CD8-positive, alpha-beta memory T cell (primary cell): ENCODE results near the gene ZMYND11. TPM values are rescaled to one million over a fixed set of nuclear protein-coding genes. Genes with fewer than 3 reads are reported as not detected.

Experiments
- CTCF ChIA-PET: fragments of 350-600 bp; sonication (Branson Sonifier 250); formaldehyde crosslinking; loops from one replicate; lab custom pipeline; 2021; ENCODE audit warnings: antibody characterized with exemption; lab: Charles Lee
- POLR2A ChIA-PET: fragments of 350-600 bp; sonication (Branson Sonifier 250); formaldehyde crosslinking; loops from one replicate; lab custom pipeline; 2021; ENCODE audit warnings: antibody characterized with exemption; lab: Charles Lee
- DNase-seq, 5 donors: peaks; one replicate each; pipeline versions ENCODE4 v3.0.0 to v3.0.0-alpha.2; 2020 to 2022; ENCODE audit warnings: mixed read lengths in 1 of 5
- H3K27ac ChIP-seq: one replicate; pipeline ENCODE4 v1.7.0; 2013; ENCODE audit warnings: low read depth, mild to moderate bottlenecking, low read length, moderate library complexity
- H3K27me3 ChIP-seq: 2 replicates; pipeline ENCODE4 v1.7.0; 2013; ENCODE audit warnings: low read length, mild to moderate bottlenecking; ENCODE audit not compliant: insufficient read depth, poor library complexity, severe bottlenecking
- H3K36me3 ChIP-seq: 2 replicates; pipeline ENCODE4 v1.7.0; 2013; ENCODE audit warnings: mild to moderate bottlenecking, low read length, moderate library complexity; ENCODE audit not compliant: insufficient read depth
- H3K4me1 ChIP-seq: 2 replicates; pipeline ENCODE4 v1.7.0; 2013; ENCODE audit warnings: mild to moderate bottlenecking, low read length, moderate library complexity; ENCODE audit not compliant: insufficient read depth
- H3K4me3 ChIP-seq: 2 replicates; pipeline ENCODE4 v1.7.0; 2013; ENCODE audit warnings: mild to moderate bottlenecking, low read length
- H3K9me3 ChIP-seq: 2 replicates; pipeline ENCODE4 v1.7.0; 2013; ENCODE audit warnings: mild to moderate bottlenecking, low read length
- H3K27ac Mint-ChIP-seq, 8 donors: one replicate each; pipeline ENCODE4 v1.8.0; 2020 to 2021; ENCODE audit warnings: mixed read lengths in 8 of 8, mild to moderate bottlenecking in 6 of 8, inconsistent platforms in 3 of 8, moderate library complexity in 3 of 8
- H3K27me3 Mint-ChIP-seq, 2 donors: one replicate each; pipeline ENCODE4 v1.8.0; 2020 to 2021; ENCODE audit warnings: mixed read lengths in 2 of 2, mild to moderate bottlenecking in 1 of 2, moderate library complexity in 1 of 2
- H3K36me3 Mint-ChIP-seq, 3 donors: one replicate each; pipeline ENCODE4 v1.8.0; 2020 to 2021; ENCODE audit warnings: mixed read lengths in 3 of 3, inconsistent platforms in 1 of 3, mild to moderate bottlenecking in 1 of 3
- H3K4me1 Mint-ChIP-seq, 3 donors: one replicate each; pipeline ENCODE4 v1.8.0; 2020 to 2021; ENCODE audit warnings: mixed read lengths in 3 of 3, inconsistent platforms in 1 of 3, mild to moderate bottlenecking in 1 of 3
- H3K4me3 Mint-ChIP-seq, 7 donors: one replicate each; pipeline ENCODE4 v1.8.0; 2020 to 2021; ENCODE audit warnings: mixed read lengths in 7 of 7, mild to moderate bottlenecking in 6 of 7, moderate library complexity in 4 of 7, inconsistent platforms in 2 of 7
- H3K9me3 Mint-ChIP-seq, 5 donors: one replicate each; pipeline ENCODE4 v1.8.0; 2020 to 2022; ENCODE audit warnings: mixed read lengths in 5 of 5, mild to moderate bottlenecking in 3 of 5, moderate library complexity in 2 of 5, inconsistent platforms in 1 of 5
- polyA plus RNA-seq: library from polyadenylated mRNA; unstranded; fragments of 300-500 nt; fragmentation: Illumina TruSeq; gene quantifications from one replicate; pipeline ENCODE4 v1.2.3, GENCODE V29; 2021
- total RNA-seq, 2 experiments: library from RNA; stranded (reverse); gene quantifications; one replicate each; pipeline ENCODE4 v1.2.3, GENCODE V29; 2021

ZMYND11 gene
- total and polyA plus RNA-seq, 3 experiments from 2014 or later, result 34.9 to 53.5 (median 36.7) TPM

GRCh38 chr10:135601-136464 lies 578 bp downstream of the ZMYND11 start:
- Histone ChIP-seq H3K36me3 (no peaks in the 10 kb centered on the region), H3K4me3 (peak overlapping the region; percentile 82), H3K27ac (peak overlapping the region; percentile 77), H3K27me3 (no peaks in the 10 kb centered on the region), H3K9me3 (no peaks in the 10 kb centered on the region), H3K4me1 (peaks cover 24% of the 10 kb centered on the region)
- Mint-ChIP-seq H3K4me1 (peaks cover 50 to 63% (median 59%) of the 10 kb centered on the region in 3 donors), H3K9me3 (no peaks in the 10 kb centered on the region), H3K27me3 (peaks cover 0 to 2% of the 10 kb centered on the region in 2 donors), H3K4me3 (peak overlapping the region; percentile 83 to 96 (median 91)), H3K36me3 (peaks cover 0 to 7% (median 0%) of the 10 kb centered on the region in 3 donors), H3K27ac (peak overlapping the region; percentile 91 to 97 (median 94))
- peak; percentile 44 to 77 (median 64) for DNase-seq
- ChIA-PET POLR2A (interaction anchor here (0.6 to 0.8 kb wide), 2 partner anchors 198 to 315 kb away, joined by 3 to 4 read pairs; no protein-coding TSS in a partner anchor), CTCF (interaction anchor here (0.8 kb wide), 1 partner anchor 48 kb away, joined by 5 read pairs; no protein-coding TSS in a partner anchor)

GRCh38 chr10:136465-136762 lies 1.2 kb downstream of the ZMYND11 start:
- H3K9me3 Mint-ChIP-seq, result no peaks in the 10 kb centered on the region
- H3K36me3 ChIP-seq, result no peaks in the 10 kb centered on the region
- peaks cover 55 to 68% (median 64%) of the 10 kb centered on the region in 3 donors for H3K4me1 Mint-ChIP-seq
- H3K27ac ChIP-seq, result peak overlapping the region; percentile 77
- peak overlapping the region; percentile 83 to 96 (median 91) for H3K4me3 Mint-ChIP-seq
- ChIA-PET CTCF (interaction anchor here (0.8 kb wide), 1 partner anchor 47 kb away, joined by 5 read pairs; no protein-coding TSS in a partner anchor), POLR2A (interaction anchor here (0.8 kb wide), 1 partner anchor 197 kb away, joined by 3 read pairs; no protein-coding TSS in a partner anchor)
- H3K4me3 ChIP-seq, result peak overlapping the region; percentile 82
- no peak for DNase-seq
- H3K27ac Mint-ChIP-seq, result peak overlapping the region; percentile 91 to 97 (median 94)
- no peaks in the 10 kb centered on the region for H3K27me3 ChIP-seq
- H3K36me3 Mint-ChIP-seq, result peaks cover 0 to 7% (median 0%) of the 10 kb centered on the region in 3 donors
- H3K9me3 ChIP-seq, result no peaks in the 10 kb centered on the region
- H3K4me1 ChIP-seq, result peaks cover 24% of the 10 kb centered on the region
- H3K27me3 Mint-ChIP-seq, result peaks cover 0 to 2% of the 10 kb centered on the region in 2 donors

- Histone ChIP-seq H3K36me3 (no peaks in the 10 kb centered on the region), H3K4me1 (peaks cover 24% of the 10 kb centered on the region), H3K4me3 (peak overlapping the region; percentile 82), H3K27ac (no peak overlapping the region), H3K9me3 (no peaks in the 10 kb centered on the region), H3K27me3 (no peaks in the 10 kb centered on the region)
- peak; percentile 18 to 54 (median 24) for DNase-seq
- ChIA-PET POLR2A (no interaction called here), CTCF (no interaction called here)
- peak overlapping the region in 6 of 8 donors; percentile 91 to 97 (median 94) for H3K27ac Mint-ChIP-seq
- H3K36me3 Mint-ChIP-seq, result peaks cover 0 to 7% (median 0%) of the 10 kb centered on the region in 3 donors
- peaks cover 0 to 2% of the 10 kb centered on the region in 2 donors for H3K27me3 Mint-ChIP-seq
- H3K4me3 Mint-ChIP-seq, result peak overlapping the region; percentile 83 to 96 (median 91)
- H3K4me1 Mint-ChIP-seq, result peaks cover 57 to 75% (median 71%) of the 10 kb centered on the region in 3 donors
- no peaks in the 10 kb centered on the region for H3K9me3 Mint-ChIP-seq
These were observed 1.8 kb downstream of the ZMYND11 start for GRCh38 chr10:137031-137430.

DNA sequence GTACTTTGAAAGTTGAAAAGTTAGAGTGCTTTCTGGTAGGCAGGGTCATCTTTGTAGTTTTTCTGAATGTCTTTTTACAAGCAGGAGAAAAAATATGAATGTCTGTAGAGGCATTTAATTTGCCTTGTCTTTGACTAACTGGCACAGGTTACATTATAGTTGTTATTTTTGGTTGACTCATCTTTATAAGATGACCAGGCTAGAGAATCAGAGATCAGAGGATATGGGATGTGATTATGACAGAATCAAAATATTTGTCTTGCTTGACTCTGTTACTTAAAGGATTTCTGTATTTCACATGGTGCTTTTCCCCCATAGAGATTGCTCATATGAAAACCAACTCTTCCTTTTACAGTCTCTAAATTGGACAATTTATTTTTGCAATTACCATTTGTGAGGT lies 2.4 kb downstream of the ZMYND11 start:
- Mint-ChIP-seq H3K36me3 (peaks cover 0 to 7% (median 0%) of the 10 kb centered on the region in 3 donors), H3K9me3 (no peaks in the 10 kb centered on the region), H3K4me3 (peak overlapping the region in 5 of 7 donors; percentile 83 to 96 (median 91)), H3K27me3 (peaks cover 0 to 2% of the 10 kb centered on the region in 2 donors), H3K27ac (peak overlapping the region in 4 of 8 donors; percentile 12 to 91 (median 41)), H3K4me1 (peaks cover 60 to 79% (median 74%) of the 10 kb centered on the region in 3 donors)
- H3K4me1 ChIP-seq, result peaks cover 24% of the 10 kb centered on the region
- CTCF ChIA-PET, result no interaction called here
- H3K27ac ChIP-seq, result no peak overlapping the region
- DNase-seq, result no peak
- no peaks in the 10 kb centered on the region for H3K9me3 ChIP-seq
- POLR2A ChIA-PET, result no interaction called here
- no peaks in the 10 kb centered on the region for H3K27me3 ChIP-seq
- no peaks in the 10 kb centered on the region for H3K36me3 ChIP-seq
- no peak overlapping the region for H3K4me3 ChIP-seq

GRCh38 chr10:142371-142770 lies 7.1 kb downstream of the ZMYND11 start:
- Mint-ChIP-seq H3K4me3 (peak overlapping the region in 1 of 7 donors; percentile 11), H3K27ac (peak overlapping the region in 1 of 8 donors; percentile 81), H3K9me3 (no peaks in the 10 kb centered on the region), H3K27me3 (no peaks in the 10 kb centered on the region), H3K36me3 (peaks cover 0 to under 1% (median 0%) of the 10 kb centered on the region in 3 donors), H3K4me1 (peaks cover 66 to 88% (median 83%) of the 10 kb centered on the region in 3 donors)
- no peaks in the 10 kb centered on the region for H3K27me3 ChIP-seq
- no peaks in the 10 kb centered on the region for H3K36me3 ChIP-seq
- CTCF ChIA-PET, result no interaction called here
- H3K4me3 ChIP-seq, result no peak overlapping the region
- no peak for DNase-seq
- H3K27ac ChIP-seq, result no peak overlapping the region
- POLR2A ChIA-PET, result no interaction called here
- H3K9me3 ChIP-seq, result no peaks in the 10 kb centered on the region
- peaks cover 2% of the 10 kb centered on the region for H3K4me1 ChIP-seq

DNA sequence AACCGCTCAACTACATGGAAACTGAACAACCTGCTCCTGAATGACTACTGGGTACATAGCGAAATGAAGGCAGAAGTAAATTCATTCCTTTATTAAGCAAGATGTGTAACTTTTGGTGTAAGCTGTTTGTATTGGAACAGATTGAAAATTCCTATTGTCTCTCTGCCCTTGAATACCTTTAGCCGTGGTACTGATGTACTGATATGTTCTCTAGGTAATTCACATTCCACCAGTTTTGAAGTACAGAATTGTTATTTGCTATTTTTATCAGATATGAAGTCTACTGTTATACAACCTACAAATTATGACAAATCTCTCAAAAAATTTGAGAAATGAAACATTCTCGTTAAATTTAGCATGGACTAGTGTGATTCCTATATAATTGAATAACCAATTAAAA lies 17.7 kb downstream of the ZMYND11 start:
- no peaks in the 10 kb centered on the region for H3K4me1 ChIP-seq
- H3K36me3 ChIP-seq, result no peaks in the 10 kb centered on the region
- H3K27ac ChIP-seq, result no peak overlapping the region
- H3K27me3 ChIP-seq, result no peaks in the 10 kb centered on the region
- no peaks in the 10 kb centered on the region for H3K27me3 Mint-ChIP-seq
- peaks cover 41 to 60% (median 47%) of the 10 kb centered on the region in 3 donors for H3K4me1 Mint-ChIP-seq
- H3K36me3 Mint-ChIP-seq, result peaks cover 0 to 8% (median 8%) of the 10 kb centered on the region in 3 donors
- CTCF ChIA-PET, result no interaction called here
- H3K4me3 ChIP-seq, result no peak overlapping the region
- H3K27ac Mint-ChIP-seq, result no peak overlapping the region
- H3K4me3 Mint-ChIP-seq, result no peak overlapping the region
- no peaks in the 10 kb centered on the region for H3K9me3 Mint-ChIP-seq
- POLR2A ChIA-PET, result no interaction called here
- no peaks in the 10 kb centered on the region for H3K9me3 ChIP-seq
- DNase-seq, result no peak

DNA sequence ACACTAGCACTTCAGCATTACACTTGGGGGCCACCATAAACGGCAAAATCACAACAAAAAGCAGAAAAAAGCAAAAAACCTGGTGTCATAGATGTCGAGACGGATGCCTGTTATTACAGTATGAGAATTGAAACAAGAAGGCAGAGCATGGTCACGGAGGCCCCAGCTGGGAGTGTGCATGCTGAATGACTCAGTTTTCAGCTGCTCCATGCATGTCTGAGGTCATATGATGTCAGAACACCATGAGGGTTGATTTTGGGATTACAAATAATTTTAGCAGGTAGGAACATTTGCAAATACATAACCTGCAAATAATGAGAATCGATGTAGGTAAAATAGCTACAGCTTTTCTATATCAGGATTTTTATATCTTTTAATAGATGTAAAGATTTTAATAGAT lies 19.1 kb downstream of the ZMYND11 start:
- Mint-ChIP-seq H3K9me3 (no peaks in the 10 kb centered on the region), H3K27me3 (no peaks in the 10 kb centered on the region), H3K4me1 (peaks cover 45 to 66% (median 53%) of the 10 kb centered on the region in 3 donors), H3K4me3 (no peak overlapping the region), H3K36me3 (peaks cover 0 to 8% (median 6%) of the 10 kb centered on the region in 3 donors), H3K27ac (peak overlapping the region in 1 of 8 donors; percentile 9)
- ChIA-PET POLR2A (no interaction called here), CTCF (no interaction called here)
- Histone ChIP-seq H3K4me1 (no peaks in the 10 kb centered on the region), H3K27me3 (no peaks in the 10 kb centered on the region), H3K9me3 (no peaks in the 10 kb centered on the region), H3K4me3 (no peak overlapping the region), H3K36me3 (no peaks in the 10 kb centered on the region), H3K27ac (no peak overlapping the region)
- DNase-seq, result no peak

DNA sequence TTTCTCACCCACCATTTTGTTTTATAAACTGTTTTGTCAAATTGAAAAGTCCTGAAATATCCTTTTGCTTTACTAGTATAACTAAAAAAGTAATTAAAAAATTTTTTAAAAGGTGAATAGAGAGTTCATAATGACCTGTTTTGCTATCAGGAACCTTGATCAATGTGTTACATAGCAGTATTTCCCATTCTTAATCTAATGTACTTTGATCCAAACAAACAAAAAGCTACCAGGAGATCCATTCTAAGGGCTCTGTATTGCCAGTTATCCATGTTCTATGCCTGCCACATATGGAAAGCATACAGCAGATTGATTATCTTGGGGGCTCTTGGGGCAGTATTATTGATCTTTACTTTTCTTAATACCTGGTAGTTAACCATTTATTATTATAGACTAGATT lies 32.1 kb downstream of the ZMYND11 start:
- Mint-ChIP-seq H3K4me1 (peaks cover 31 to 61% (median 50%) of the 10 kb centered on the region in 3 donors), H3K4me3 (no peak overlapping the region), H3K9me3 (no peaks in the 10 kb centered on the region), H3K36me3 (peaks cover 0 to 9% (median 7%) of the 10 kb centered on the region in 3 donors), H3K27me3 (no peaks in the 10 kb centered on the region), H3K27ac (no peak overlapping the region)
- no peaks in the 10 kb centered on the region for H3K27me3 ChIP-seq
- H3K4me3 ChIP-seq, result no peak overlapping the region
- H3K27ac ChIP-seq, result no peak overlapping the region
- H3K36me3 ChIP-seq, result no peaks in the 10 kb centered on the region
- no peak for DNase-seq
- H3K9me3 ChIP-seq, result no peaks in the 10 kb centered on the region
- ChIA-PET POLR2A (no interaction called here), CTCF (no interaction called here)
- no peaks in the 10 kb centered on the region for H3K4me1 ChIP-seq
